GM12892 (cell line): Measurements from ENCODE around the gene FNDC1. TPM values are rescaled to one million over a fixed set of nuclear protein-coding genes. Genes with fewer than 3 reads are reported as not detected.
"Not testable (repeated sequence)": the region's sequence is repeated elsewhere in the genome, so short reads cannot be mapped to it uniquely, and the experiment has no call there.

Experiments used
- DNase-seq: peaks from one replicate; pipeline ENCODE4 v3.0.0; 2011; ENCODE audit not compliant: insufficient read length
- FAIRE-seq: peaks from 2 replicates; lab custom pipeline; 2011; peaks lifted over from hg19 to GRCh38; lab: Jason Lieb, UNC
- POLR2A ChIP-seq: IDR thresholded peaks from 2 replicates; pipeline ENCODE4 v1.6.1; 2011; ENCODE audit warnings: low read depth, low read length, control low read depth
- POLR2AphosphoS5 ChIP-seq: IDR thresholded peaks from 2 replicates; pipeline ENCODE4 v1.6.1; 2011; ENCODE audit warnings: low read depth, low read length, control low read depth
- TAF1 ChIP-seq: IDR thresholded peaks from 2 replicates; pipeline ENCODE4 v1.6.1; 2011; ENCODE audit warnings: low read depth, mild to moderate bottlenecking, control low read depth, low read length, borderline replicate concordance
- polyA plus RNA-seq: library from polyadenylated mRNA; unstranded; fragments of >200 nt; gene quantifications from one replicate; pipeline ENCODE4 v1.2.1, GENCODE V29; 2012; ENCODE audit warnings: missing spikeins, inconsistent platforms; ENCODE audit not compliant: missing spikeins

Gene FNDC1
- not detected for polyA plus RNA-seq

DNA sequence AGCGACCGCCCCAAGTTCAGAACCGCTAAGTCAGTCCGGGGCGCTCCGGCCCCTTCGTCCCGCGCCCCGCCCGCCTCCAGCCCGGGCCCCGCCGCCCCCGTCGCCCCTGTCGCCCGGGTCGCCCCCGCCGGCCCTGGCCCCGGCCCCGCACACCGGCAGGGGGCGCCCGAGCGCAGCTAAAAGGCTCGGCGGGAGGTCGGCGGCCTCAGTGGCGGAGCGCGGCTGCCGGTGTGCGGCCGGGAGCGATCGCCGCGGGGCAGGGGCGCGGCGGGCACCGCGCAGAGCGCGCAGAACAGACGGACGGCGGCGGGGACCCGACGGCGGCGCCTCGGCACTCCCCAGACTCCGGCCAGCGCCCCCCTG, at the start of gene FNDC1:
Gene FNDC1, plus strand, starts transcription at position 208 of the 363 bp plus-strand sequence. CDS start 197 bp downstream, outside the sequence.
- peak; percentile 85 for DNase-seq
- FAIRE-seq, result no peak
- TF ChIP-seq TAF1, result no peak

DNA sequence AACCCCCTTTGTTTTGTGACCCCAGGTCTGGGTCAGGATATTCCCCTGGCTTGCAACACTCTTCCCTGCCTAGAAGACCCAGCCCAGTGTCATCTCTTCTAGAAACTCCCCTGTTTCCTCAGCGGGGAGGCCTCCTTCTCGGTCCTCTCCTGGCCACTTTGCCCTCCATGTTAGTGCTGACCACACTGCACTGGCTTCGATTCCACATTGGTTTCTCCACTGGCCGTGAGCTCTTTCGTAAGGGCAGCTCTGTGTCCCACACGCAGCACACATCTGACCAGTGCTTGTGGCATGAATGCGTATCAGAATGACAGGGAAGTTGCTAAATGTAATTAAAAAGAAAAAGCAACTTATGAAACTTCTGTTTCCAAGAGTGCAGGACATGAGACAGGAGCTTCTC, 49.4 kb upstream of the FNDC1 start:
- DNase-seq, result no peak
- TF ChIP-seq TAF1 (no peak), POLR2AphosphoS5 (no peak), POLR2A (no peak)
- FAIRE-seq, result no peak

DNA sequence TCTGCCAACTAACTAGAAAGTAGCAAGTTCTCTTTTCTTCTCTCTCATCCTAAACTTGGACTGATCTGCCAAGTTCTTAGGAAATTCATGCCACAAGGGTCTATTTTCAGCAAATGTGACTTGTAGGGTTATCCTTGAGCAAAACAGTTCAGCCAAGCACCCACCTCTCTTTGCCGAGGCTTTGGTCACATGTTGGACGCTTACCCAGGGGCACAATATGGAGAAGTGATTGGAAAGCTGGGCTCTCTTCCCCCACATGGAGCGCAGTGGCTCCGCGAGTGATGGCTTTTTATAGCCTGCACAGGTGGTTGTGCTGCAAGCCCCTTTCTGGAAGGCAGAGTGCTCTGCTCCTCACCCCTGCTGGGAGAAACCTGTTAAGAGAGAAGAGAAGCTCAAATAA, 47.7 kb upstream of the FNDC1 start:
- DNase-seq, result no peak

DNA sequence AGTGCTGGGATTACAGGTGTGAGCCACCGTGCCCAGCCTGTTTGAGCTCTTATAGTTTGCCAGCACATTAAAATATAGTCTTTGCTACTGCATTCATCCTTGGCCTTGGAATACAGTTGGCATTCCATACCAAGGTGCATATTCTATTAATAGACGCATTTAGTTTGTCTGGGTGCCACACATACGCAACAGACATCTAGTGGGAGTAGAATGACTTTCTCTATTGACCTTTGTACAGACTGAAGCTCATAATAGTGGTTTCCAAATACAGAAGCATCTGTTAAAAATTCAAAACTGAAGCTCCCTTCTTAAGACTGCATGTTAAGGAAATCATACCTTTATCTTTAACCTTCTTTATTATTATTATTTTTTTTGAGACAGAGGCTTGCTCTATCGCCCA, 46.7 kb upstream of the FNDC1 start:
- no peak for TF ChIP-seq TAF1
- TF ChIP-seq POLR2A, result no peak
- TF ChIP-seq POLR2AphosphoS5, result no peak
- DNase-seq, result no peak
- no peak for FAIRE-seq

More for the DNA sequence above, 47.7 kb upstream of the FNDC1 start:
- no peak for FAIRE-seq
- TF ChIP-seq TAF1 (no peak), POLR2AphosphoS5 (no peak), POLR2A (no peak)

DNA sequence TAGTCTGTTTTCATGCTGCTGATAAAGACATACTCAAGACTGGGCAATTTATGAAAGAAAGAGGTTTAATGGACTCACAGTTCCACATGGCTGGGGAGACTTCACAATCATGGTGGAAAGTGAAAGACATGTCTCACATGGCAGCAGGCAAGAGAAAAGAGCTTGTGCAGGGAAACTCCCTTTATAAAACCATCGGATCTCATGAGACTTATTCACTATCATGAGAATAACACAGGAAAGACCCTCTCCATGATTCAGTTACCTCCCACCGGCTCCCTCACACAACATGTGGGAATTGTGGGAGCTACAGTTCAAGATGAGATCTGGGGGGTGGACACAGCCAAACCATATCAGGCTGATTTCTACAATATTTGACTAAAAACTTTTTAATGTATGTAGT, 45.4 kb upstream of the FNDC1 start:
- FAIRE-seq, DNase-seq: not testable (repeated sequence)

DNA sequence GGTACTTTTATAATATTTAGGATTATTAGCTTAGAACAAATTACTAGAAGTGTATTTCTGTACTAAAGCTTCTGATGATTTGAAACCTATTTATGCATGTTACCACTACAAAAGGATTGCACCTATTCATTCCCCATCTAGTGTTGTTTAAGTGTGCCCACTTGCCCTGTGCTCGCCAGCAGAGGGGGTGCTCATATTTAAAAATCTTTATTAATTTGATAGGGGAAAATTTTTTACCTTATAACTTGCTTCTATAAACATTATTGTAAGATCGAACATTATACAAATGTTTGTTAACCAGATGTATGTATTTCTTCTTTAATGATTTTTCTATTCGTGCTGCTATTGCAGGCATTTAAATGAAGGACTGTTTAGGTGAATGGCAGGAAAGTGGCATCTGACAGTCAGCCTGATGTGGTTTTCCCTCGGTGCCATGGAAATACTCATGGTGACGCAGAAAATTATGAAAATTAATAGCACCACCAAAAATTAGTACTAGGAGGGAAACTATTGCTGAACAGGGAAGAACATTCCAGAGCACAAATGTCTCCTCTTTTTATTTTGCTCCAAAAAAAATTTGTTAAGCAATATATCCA, 44.1 kb upstream of the FNDC1 start:
- FAIRE-seq (no peak), DNase-seq (no peak)
- TF ChIP-seq TAF1 (no peak), POLR2A (no peak), POLR2AphosphoS5 (no peak)

DNA sequence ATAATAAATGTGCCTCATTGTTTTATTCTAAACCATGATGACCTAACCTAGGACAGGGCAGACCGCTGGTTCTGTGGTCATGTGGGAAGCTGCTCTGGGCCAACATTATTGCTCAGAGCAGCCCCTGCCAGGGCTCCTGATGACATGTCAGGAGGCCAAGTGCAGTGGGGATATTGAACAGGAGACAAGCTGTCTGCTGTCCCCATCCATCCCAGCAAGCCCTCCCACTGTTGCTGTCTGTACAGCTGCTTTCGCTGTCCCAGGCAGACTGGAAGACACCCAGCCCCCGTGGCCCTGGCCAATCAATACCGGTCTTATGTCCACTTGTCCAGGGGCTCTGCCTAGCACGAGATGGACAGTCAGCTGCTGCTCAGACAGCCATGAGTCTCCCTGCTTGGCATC, 43.2 kb upstream of the FNDC1 start:
- no peak for DNase-seq
- TF ChIP-seq POLR2AphosphoS5 (no peak), TAF1 (no peak), POLR2A (no peak)
- no peak for FAIRE-seq

DNA sequence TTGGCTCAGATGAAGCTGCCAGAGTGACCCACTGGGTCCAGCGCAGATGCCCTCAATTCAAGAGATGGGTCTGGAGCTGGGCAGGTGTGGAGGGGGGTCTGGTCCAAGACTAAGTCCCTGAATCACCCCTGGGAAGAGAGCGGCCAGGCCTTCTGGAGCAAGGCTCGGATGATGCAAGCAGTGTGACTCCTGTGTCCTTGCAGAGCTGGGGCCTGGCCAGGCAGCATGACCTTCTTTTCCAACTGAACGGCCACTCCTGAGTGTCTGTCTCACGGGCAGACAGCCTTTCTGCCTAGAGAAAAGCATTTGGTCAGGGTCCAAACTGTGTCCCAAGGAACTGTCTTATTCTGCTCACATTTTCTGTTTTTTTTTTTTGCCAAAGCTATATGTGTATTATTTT, 42.6 kb upstream of the FNDC1 start:
- FAIRE-seq (peak; percentile 71), DNase-seq (no peak)
- TF ChIP-seq TAF1 (no peak), POLR2AphosphoS5 (no peak), POLR2A (no peak)

DNA sequence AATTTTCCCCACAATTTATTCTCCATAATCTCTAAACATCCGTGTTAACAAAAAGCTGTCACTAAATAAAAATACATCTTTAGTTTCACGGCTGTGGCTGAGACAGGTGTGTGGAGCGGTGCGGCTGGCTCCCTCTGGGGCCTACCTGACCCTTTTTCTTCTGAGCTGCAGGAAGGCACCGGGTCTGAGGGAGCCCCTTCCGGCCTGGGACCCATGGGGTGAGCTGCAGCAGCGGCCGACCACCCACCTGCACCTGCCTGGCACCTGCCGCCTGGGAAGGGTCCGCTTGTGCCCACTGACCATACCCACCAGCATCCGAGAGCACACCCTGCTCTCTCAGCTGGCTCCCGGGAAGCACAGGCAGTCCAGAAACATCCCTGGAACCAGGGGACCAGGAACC, 41.5 kb upstream of the FNDC1 start:
- no peak for TF ChIP-seq TAF1
- TF ChIP-seq POLR2A, result no peak
- TF ChIP-seq POLR2AphosphoS5, result no peak
- DNase-seq (no peak), FAIRE-seq (no peak)

DNA sequence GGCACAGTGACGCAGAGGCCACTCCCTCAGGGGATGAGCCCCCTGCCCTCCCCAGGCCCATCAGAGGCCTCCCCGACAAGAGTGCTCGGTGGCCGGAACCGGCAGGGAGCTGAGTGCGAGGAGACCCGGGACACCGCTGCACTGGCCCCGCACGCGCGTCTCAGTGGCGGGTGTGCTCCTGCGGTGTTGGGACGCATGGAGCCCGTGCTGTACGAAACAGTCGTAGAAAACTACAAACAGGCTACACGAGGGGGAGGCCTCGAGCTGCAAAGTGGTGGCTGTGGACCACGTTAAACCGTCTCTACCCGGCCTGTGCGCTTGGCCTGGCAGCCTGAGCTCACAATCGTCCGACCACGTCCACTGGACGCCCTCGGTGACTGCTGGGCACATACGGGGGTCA, 40.2 kb upstream of the FNDC1 start:
- TF ChIP-seq POLR2A (no peak), TAF1 (no peak), POLR2AphosphoS5 (no peak)
- FAIRE-seq (no peak), DNase-seq (no peak)

DNA sequence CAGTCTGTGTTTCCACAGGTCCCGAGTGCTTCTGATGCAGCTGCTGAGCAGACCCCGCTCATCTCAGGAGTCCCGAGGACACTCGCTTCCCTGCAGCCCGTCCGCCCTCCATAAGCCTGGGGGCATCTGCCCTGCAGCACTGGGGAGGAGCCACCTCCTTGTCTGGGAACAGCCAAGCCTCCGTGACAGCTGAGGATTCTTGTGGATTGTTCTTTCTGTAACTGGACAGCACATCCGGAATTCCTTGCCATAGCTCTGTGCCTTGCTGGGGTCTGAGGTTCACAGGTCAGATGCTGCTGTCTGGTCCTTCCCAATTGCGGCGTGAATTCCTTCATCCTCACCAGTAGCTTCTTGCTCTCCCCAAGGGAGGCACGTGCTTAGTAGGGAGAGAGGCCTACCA, 38.4 kb upstream of the FNDC1 start:
- FAIRE-seq (no peak), DNase-seq (no peak)
- no peak for TF ChIP-seq TAF1
- no peak for TF ChIP-seq POLR2A
- TF ChIP-seq POLR2AphosphoS5, result no peak

DNA sequence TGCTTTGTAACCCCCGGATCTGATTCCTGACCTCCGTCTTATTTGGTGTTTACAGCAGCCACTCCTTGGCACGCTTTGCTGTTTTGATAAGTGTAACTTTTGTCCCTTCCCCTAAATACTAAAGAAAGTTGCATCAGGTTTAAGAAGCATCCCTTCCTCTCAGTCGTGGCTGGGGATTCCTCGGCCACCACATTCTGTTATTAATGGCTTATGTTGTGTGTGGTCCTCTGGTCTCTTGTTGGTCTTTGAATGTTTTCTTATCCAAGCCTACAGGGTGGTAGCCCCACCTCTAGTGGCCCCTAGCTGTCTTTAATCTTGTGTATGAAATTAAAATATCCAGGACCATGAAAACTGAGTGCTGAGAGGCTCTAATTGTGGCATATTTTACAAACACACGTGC, 37.5 kb upstream of the FNDC1 start:
- DNase-seq, result no peak
- no peak for FAIRE-seq
- no peak for TF ChIP-seq TAF1

DNA sequence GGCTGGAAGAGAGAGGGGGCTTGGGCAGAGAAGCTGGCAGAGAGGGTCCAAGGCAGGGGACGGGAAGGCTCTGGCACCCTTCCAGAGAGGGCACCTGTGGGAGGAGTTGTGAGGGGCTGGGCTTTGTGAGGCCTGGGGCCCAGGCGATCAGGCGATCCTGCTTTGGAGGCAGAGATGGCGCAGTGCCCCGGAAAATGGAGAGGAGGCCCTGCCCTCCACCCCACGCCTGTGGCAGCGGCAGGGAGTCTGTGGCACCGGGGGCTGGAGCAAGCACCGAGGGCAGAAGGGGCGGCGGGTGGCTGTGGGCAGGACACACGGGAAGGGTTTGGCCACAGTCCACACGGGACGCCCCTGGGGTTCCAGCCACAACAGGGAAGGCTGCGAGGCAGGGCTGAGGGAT, 36.5 kb upstream of the FNDC1 start:
- TF ChIP-seq POLR2A (no peak), TAF1 (no peak), POLR2AphosphoS5 (no peak)
- FAIRE-seq (no peak), DNase-seq (no peak)

DNA sequence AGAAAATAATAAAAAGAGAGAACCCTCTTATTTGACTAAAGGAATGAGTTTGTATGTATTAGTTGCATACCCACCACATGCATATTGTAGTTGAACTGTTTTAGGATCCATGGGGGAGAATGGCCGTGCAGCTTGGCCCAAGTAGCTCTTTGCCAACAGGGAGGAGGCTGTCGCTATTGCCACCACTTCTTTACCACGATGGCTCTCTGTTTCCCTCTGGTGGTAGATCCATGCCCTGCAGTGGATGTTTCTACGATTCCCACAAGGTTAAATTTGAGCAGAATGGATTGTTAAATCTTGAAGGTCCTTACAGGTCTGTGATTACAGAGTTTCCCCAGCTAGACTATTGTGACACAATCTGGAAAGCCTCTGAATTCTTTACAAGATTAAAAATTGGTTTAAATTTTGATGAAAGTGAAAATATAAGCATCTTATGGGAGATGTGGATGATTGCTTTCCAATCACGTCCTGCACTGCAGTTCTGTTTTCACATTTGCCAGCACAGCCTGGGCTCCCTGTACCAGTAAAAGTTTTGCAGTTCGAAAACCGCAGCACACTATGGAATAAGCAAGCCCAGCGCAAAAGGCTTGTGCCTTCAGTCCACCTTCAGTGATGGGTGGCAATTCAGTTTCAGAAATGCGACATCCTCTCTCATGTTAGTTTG, 34.4 kb upstream of the FNDC1 start:
- TF ChIP-seq TAF1, result no peak
- TF ChIP-seq POLR2A, result no peak
- TF ChIP-seq POLR2AphosphoS5, result no peak
- DNase-seq (peak; percentile 45), FAIRE-seq (peak; percentile 92)
